ENCODE measurements around the gene UNK. TPM values are rescaled to one million over a fixed set of nuclear protein-coding genes. Genes with fewer than 3 reads are reported as not detected.
A peak's percentile ranks its signal among the peaks of the same experiment; 100 is the strongest.

UNK gene
- total and polyA plus RNA-seq, 9 of the 15 experiments (the other 6 are each of a cell fraction or from before 2014, with no cell fraction given) = 12.8 to 38.6 (median 24.8) TPM

- TF ChIP-seq LARP7 (IDR thresholded peaks at IDR 0.05) = no peak
- TF ChIP-seq MAX (CRISPR knock-in tag; IDR thresholded peaks at IDR 0.05) = peak; percentile 67; the same call in 1 of the 2 replicates
- no peak for TF ChIP-seq MED1 (CRISPR knock-in tag; IDR thresholded peaks at IDR 0.05; ENCODE audit: borderline replicate concordance)
- TF ChIP-seq NR2F6 (CRISPR knock-in tag; IDR thresholded peaks at IDR 0.05) = no peak
- no peak for TF ChIP-seq CBFA2T3 (IDR thresholded peaks at IDR 0.05)
- TF ChIP-seq KDM4B (IDR thresholded peaks at IDR 0.05; ENCODE audit: borderline replicate concordance in 2 of 2, low read depth in 1 of 2) = no peak
- TF ChIP-seq JUND (IDR thresholded peaks at IDR 0.05; ENCODE audit: borderline replicate concordance, low read depth, low read length) = no peak
- TF ChIP-seq JUND (tag; IDR thresholded peaks at IDR 0.05; ENCODE audit: borderline replicate concordance, low read depth, low read length) = no peak
- no peak for TF ChIP-seq SNAPC5 (CRISPR knock-in tag; IDR thresholded peaks at IDR 0.05)
- TF ChIP-seq BDP1 (IDR thresholded peaks at IDR 0.05; ENCODE audit: insufficient read depth, insufficient read length) = no peak
- TF ChIP-seq CCAR2 (IDR thresholded peaks at IDR 0.05; ENCODE audit: low read depth, low read length) = no peak
- TF ChIP-seq HOMEZ (CRISPR knock-in tag; IDR thresholded peaks at IDR 0.05) = no peak
- TF ChIP-seq HMGN3 (IDR thresholded peaks at IDR 0.05; ENCODE audit: borderline replicate concordance, extremely low read depth, insufficient read length, low read depth, low read length) = peak; percentile 65
- TF ChIP-seq CREBBP (IDR thresholded peaks at IDR 0.05; ENCODE audit: low read depth, low read length) = no peak
- TF ChIP-seq ELK1 (CRISPR knock-in tag; IDR thresholded peaks at IDR 0.05) = no peak
- TF ChIP-seq TSHZ1 (CRISPR knock-in tag; IDR thresholded peaks at IDR 0.05) = no peak
- TF ChIP-seq HBP1 (CRISPR knock-in tag; IDR thresholded peaks at IDR 0.05) = no peak
- no peak for TF ChIP-seq CBX1 (IDR thresholded peaks at IDR 0.05; ENCODE audit: low read depth)
- TF ChIP-seq NR2C1 (IDR thresholded peaks at IDR 0.05) = no peak
- TF ChIP-seq NR2C1 (tag; IDR thresholded peaks at IDR 0.05) = 0 out of 2 replicates have a peak, but pooled peaks have one; percentile 34
- TF ChIP-seq ZFP1 (CRISPR knock-in tag; IDR thresholded peaks at IDR 0.05) = no peak
- TF ChIP-seq EWSR1 (IDR thresholded peaks at IDR 0.05; ENCODE audit: borderline replicate concordance, low read depth, partially characterized antibody) = no peak
- no peak for TF ChIP-seq PCBP2 (IDR thresholded peaks at IDR 0.05; ENCODE audit: low read depth, low read length, poor library complexity, severe bottlenecking)
These were observed 20.2 kb upstream of the UNK start (continued) for GRCh38 chr17:75764417-75764710.
